A549 (cell line): ENCODE results near the gene MOXD1. TPM values are rescaled to one million over a fixed set of nuclear protein-coding genes. Genes with fewer than 3 reads are reported as not detected.

Source experiments
- ATAC-seq, 2 experiments: fragments of 200-7000 bp in 1 of 2; fragments of >200 bp in 1 of 2; cut with Nextera tagmentation in 1 of 2; cut with Tn5 transposase in 1 of 2; 3 replicates each; pipeline versions ENCODE4 v1.8.0 to v1.9.1; 2018 to 2020; ENCODE audit warnings: mild to moderate bottlenecking in 1 of 2, moderate library complexity in 1 of 2
- CTCF ChIA-PET: fragments of 300-600 bp; sonication (Branson Sonifier 250); formaldehyde crosslinking; extraction: SDS; loops from one replicate; lab custom pipeline; 2021; ENCODE audit warnings: antibody characterized with exemption, inconsistent platforms; lab: Yijun Ruan, JAX
- POLR2A ChIA-PET: fragments of 350-600 bp; formaldehyde crosslinking; extraction: SDS; loops from one replicate; lab custom pipeline; 2021; ENCODE audit warnings: antibody characterized with exemption, inconsistent platforms; lab: Yijun Ruan, JAX
- DNase-seq, 2 experiments: peaks; one replicate each; pipeline versions ENCODE4 v3.0.0 to v3.0.0-alpha.2; 2011 to 2016; ENCODE audit warnings: low read depth in 1 of 2, low spot score in 1 of 2
- FAIRE-seq: peaks from 2 replicates; lab custom pipeline; 2011; peaks lifted over from hg19 to GRCh38; lab: Jason Lieb, UNC
- H3K27ac ChIP-seq, 2 experiments: fragments of >200 bp; sonication (Bioruptor Twin); formaldehyde crosslinking; 3 replicates each; pipeline ENCODE4 v1.5.1; 2016 to 2017
- H3K4me1 ChIP-seq: fragments of >200 bp; sonication (Bioruptor Twin); formaldehyde crosslinking; 3 replicates; pipeline ENCODE4 v1.6.1; 2016
- H3K4me2 ChIP-seq: fragments of >200 bp; sonication (Bioruptor Twin); formaldehyde crosslinking; 3 replicates; pipeline ENCODE4 v1.6.1; 2016
- H3K4me3 ChIP-seq: fragments of >200 bp; sonication (Bioruptor Twin); formaldehyde crosslinking; 3 replicates; pipeline ENCODE4 v1.5.1; 2016
- H3K9me3 ChIP-seq: fragments of >200 bp; sonication (Bioruptor Twin); formaldehyde crosslinking; 3 replicates; pipeline ENCODE4 v1.6.1; 2016
- BHLHE40 ChIP-seq: IDR thresholded peaks from 2 replicates; pipeline ENCODE4 v1.6.1; 2012; ENCODE audit warnings: low read depth, low read length, inconsistent platforms
- CBX2 ChIP-seq: fragments of 200-600 bp; sonication (generic); IDR thresholded peaks from 2 replicates; pipeline ENCODE4 v1.6.1; 2016; ENCODE audit warnings: low read depth, mild to moderate bottlenecking, borderline replicate concordance
- CHD4 ChIP-seq: fragments of 200-600 bp; sonication (generic); IDR thresholded peaks from 2 replicates; pipeline ENCODE4 v1.6.1; 2016; ENCODE audit warnings: antibody characterized with exemption, mild to moderate bottlenecking, borderline replicate concordance
- EHF ChIP-seq: fragments of 250-450 bp; sonication (Bioruptor Pico); IDR thresholded peaks from 2 replicates; pipeline ENCODE4 v1.5.0; 2020; ENCODE audit warnings: mild to moderate bottlenecking
- EHMT2 ChIP-seq: fragments of 200-600 bp; sonication (generic); IDR thresholded peaks from 2 replicates; pipeline ENCODE4 v1.6.1; 2016; ENCODE audit warnings: antibody characterized with exemption, low read depth, mild to moderate bottlenecking, moderate library complexity
- EP300 ChIP-seq, 2 experiments: fragments of >200 bp; sonication (Bioruptor Twin); formaldehyde crosslinking; IDR thresholded peaks; 2 replicates in 1 of 2; 3 replicates in 1 of 2; pipeline ENCODE4 v1.6.1; 2016 to 2017
- ESRRA ChIP-seq: fragments of 150-350 bp; IDR thresholded peaks from 2 replicates; pipeline ENCODE4 v1.6.1; 2014; ENCODE audit warnings: mild to moderate bottlenecking, low read length, borderline replicate concordance
- GATA3 ChIP-seq: IDR thresholded peaks from 2 replicates; pipeline ENCODE4 v1.6.1; 2012; ENCODE audit warnings: borderline replicate concordance
- HEYL ChIP-seq: fragments of 250-450 bp; sonication (Bioruptor Pico); IDR thresholded peaks from 2 replicates; pipeline ENCODE4 v1.8.0; 2021; ENCODE audit warnings: mild to moderate bottlenecking, moderate library complexity
- HOXA7 ChIP-seq: fragments of 250-450 bp; sonication (Bioruptor Pico); IDR thresholded peaks from 2 replicates; pipeline ENCODE4 v1.5.0; 2020; ENCODE audit warnings: mild to moderate bottlenecking, moderate library complexity
- JUNB ChIP-seq: fragments of >200 bp; sonication (Bioruptor Twin); formaldehyde crosslinking; IDR thresholded peaks from 2 replicates; pipeline ENCODE4 v1.6.1; 2016
- KDM1A ChIP-seq: fragments of 200-600 bp; sonication (generic); IDR thresholded peaks from 2 replicates; pipeline ENCODE4 v1.6.1; 2016; ENCODE audit warnings: low read depth, mild to moderate bottlenecking
- MAFK ChIP-seq: fragments of 450-650 bp; IDR thresholded peaks from 2 replicates; pipeline ENCODE4 v1.6.1; 2014; ENCODE audit not compliant: partially characterized antibody
- MAZ ChIP-seq: fragments of 150-350 bp; IDR thresholded peaks from 2 replicates; pipeline ENCODE4 v1.6.1; 2014; ENCODE audit warnings: antibody characterized with exemption, low read depth, low read length, borderline replicate concordance
- RARB ChIP-seq: fragments of 250-450 bp; sonication (Bioruptor Pico); IDR thresholded peaks from 2 replicates; pipeline ENCODE4 v1.8.0; 2021; ENCODE audit warnings: mild to moderate bottlenecking, moderate library complexity
- RCOR1 ChIP-seq: fragments of 150-350 bp; IDR thresholded peaks from 2 replicates; pipeline ENCODE4 v1.6.1; 2014; ENCODE audit warnings: antibody characterized with exemption, low read length, low read depth
- RFX5 ChIP-seq: fragments of 450-650 bp; IDR thresholded peaks from 2 replicates; pipeline ENCODE4 v1.7.1; 2014; ENCODE audit warnings: antibody characterized with exemption, mild to moderate bottlenecking, moderate library complexity
- SMC3 ChIP-seq: fragments of >200 bp; sonication (Bioruptor Twin); formaldehyde crosslinking; IDR thresholded peaks from 3 replicates; pipeline ENCODE4 v1.6.1; 2018; ENCODE audit warnings: inconsistent platforms
- SREBF2 ChIP-seq: fragments of 450-650 bp; IDR thresholded peaks from 2 replicates; pipeline ENCODE4 v1.6.1; 2014; ENCODE audit warnings: mild to moderate bottlenecking, moderate library complexity
- TFCP2L1 ChIP-seq: fragments of 250-450 bp; sonication (Bioruptor Pico); IDR thresholded peaks from 2 replicates; pipeline ENCODE4 v1.5.0; 2021; ENCODE audit warnings: mild to moderate bottlenecking
- ZC3H11A ChIP-seq: fragments of 450-650 bp; IDR thresholded peaks from 2 replicates; pipeline ENCODE4 v1.6.1; 2014; ENCODE audit warnings: antibody characterized with exemption, mild to moderate bottlenecking
- ZFP36 ChIP-seq: fragments of 450-650 bp; IDR thresholded peaks from 2 replicates; pipeline ENCODE4 v1.6.1; 2014; ENCODE audit warnings: borderline replicate concordance; ENCODE audit not compliant: partially characterized antibody
- ZSCAN20 ChIP-seq: fragments of 250-450 bp; sonication (Bioruptor Pico); IDR thresholded peaks from 2 replicates; pipeline ENCODE4 v1.8.0; 2022; ENCODE audit warnings: mild to moderate bottlenecking, moderate library complexity
- WGBS: methylation state at CpG from one replicate; pipeline ENCODE4 v1.1.6; 2017; ENCODE audit errors: missing lambda C conversion rate; 5-methylcytosine and 5-hydroxymethylcytosine counted together
- polyA plus RNA-seq, 4 experiments: library from polyadenylated mRNA; depleted of rRNA in 3 of 4; stranded (reverse); fragments of >200 nt; fragmentation: RNase III in 1 of 4; extraction: RNeasy Plus Mini Kit Qiagen cat#74134 plus additional on column Dnase treatment in 1 of 4; gene quantifications; 2 replicates in 3 of 4; 3 replicates in 1 of 4; pipeline ENCODE4 v1.2.3, GENCODE V29; 2011 to 2017
- TF ChIP-seq, protein P1 (sequence below): IDR thresholded peaks from 2 replicates; pipeline ENCODE4 v1.6.1; 2012; ENCODE audit warnings: low read depth, borderline replicate concordance
- TF ChIP-seq, protein P2 (sequence below): fragments of 450-650 bp; IDR thresholded peaks from 2 replicates; pipeline ENCODE4 v1.6.1; 2014; ENCODE audit warnings: antibody characterized with exemption

Gene MOXD1
- polyA plus RNA-seq, 2 of the 4 experiments (the other 2 are of a cell fraction), result 1.4 to 2.4 TPM

DNA sequence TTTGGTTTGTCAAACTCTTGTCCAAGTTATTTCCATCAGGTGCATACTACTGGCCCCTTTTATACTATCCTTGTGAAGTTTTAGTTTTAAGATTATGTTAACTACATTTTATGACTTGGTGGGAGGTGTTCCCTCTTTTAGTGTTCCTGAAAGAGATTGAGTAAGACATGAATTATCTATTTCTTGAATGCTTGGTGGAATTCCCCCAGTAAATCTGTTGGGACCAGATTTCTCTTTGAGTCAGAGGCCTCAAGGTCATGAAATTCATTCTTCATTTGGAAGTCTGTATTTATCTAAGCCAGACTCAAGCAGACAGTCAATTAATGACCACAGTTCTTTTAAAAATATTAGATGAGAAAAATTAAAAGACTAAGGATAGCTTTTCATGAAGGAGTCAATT is 81.3 kb downstream of the MOXD1 start:
- FAIRE-seq, result no peak
- no peak for ATAC-seq
- Histone ChIP-seq H3K27ac (no peak overlapping the region), H3K4me1 (no peaks in the 10 kb centered on the region), H3K4me3 (no peak overlapping the region), H3K4me2 (no peak overlapping the region), H3K9me3 (0 out of 3 replicates have a peak, but pooled peaks cover 3% of the 10 kb centered on the region)
- CTCF ChIA-PET, result no interaction called here
- TF ChIP-seq RFX5 (no peak), EHF (CRISPR knock-in tag) (no peak), MAZ (no peak), ZSCAN20 (CRISPR knock-in tag) (no peak), BHLHE40 (no peak), SREBF2 (no peak), CHD4 (no peak), JUNB (no peak), HOXA7 (no peak), RARB (CRISPR knock-in tag) (no peak), MAFK (no peak), HEYL (CRISPR knock-in tag) (no peak)
- TF ChIP-seq, protein P1, sequence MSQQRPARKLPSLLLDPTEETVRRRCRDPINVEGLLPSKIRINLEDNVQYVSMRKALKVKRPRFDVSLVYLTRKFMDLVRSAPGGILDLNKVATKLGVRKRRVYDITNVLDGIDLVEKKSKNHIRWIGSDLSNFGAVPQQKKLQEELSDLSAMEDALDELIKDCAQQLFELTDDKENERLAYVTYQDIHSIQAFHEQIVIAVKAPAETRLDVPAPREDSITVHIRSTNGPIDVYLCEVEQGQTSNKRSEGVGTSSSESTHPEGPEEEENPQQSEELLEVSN, result no peak
- POLR2A ChIA-PET, result no interaction called here
- no peak for DNase-seq

- H3K27ac ChIP-seq, result no peak overlapping the region
- no peak overlapping the region for H3K4me2 ChIP-seq
- no peak for TF ChIP-seq RCOR1
- TF ChIP-seq TFCP2L1, result no peak
- no peak for TF ChIP-seq GATA3
- TF ChIP-seq ZC3H11A, result no peak
- TF ChIP-seq, protein P2, sequence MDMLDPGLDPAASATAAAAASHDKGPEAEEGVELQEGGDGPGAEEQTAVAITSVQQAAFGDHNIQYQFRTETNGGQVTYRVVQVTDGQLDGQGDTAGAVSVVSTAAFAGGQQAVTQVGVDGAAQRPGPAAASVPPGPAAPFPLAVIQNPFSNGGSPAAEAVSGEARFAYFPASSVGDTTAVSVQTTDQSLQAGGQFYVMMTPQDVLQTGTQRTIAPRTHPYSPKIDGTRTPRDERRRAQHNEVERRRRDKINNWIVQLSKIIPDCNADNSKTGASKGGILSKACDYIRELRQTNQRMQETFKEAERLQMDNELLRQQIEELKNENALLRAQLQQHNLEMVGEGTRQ, result no peak
- no peak for TF ChIP-seq ZFP36
- no peak for TF ChIP-seq EP300 (IDR thresholded peaks at IDR 0.05)
- ATAC-seq, result no peak
- 0 out of 3 replicates have a peak, but pooled peaks cover 3% of the 10 kb centered on the region for H3K9me3 ChIP-seq
- H3K4me1 ChIP-seq, result no peaks in the 10 kb centered on the region
- ChIA-PET POLR2A (no interaction called here), CTCF (interaction anchor here (1.2 kb wide), 1 partner anchor 19 kb away, joined by 5 read pairs; no protein-coding TSS in a partner anchor)
- no peak for FAIRE-seq
- WGBS, result 60% methylated on average over 1 of the region's 1 CpG
- no peak overlapping the region for H3K4me3 ChIP-seq
- DNase-seq, result no peak
Observed at GRCh38 chr6:132316970-132317369, 84.3 kb downstream of the MOXD1 start.

- ATAC-seq (no peak), DNase-seq (no peak), FAIRE-seq (no peak)
- 58% methylated on average over 3 of the region's 3 CpGs for WGBS
- ChIA-PET POLR2A (no interaction called here), CTCF (interaction anchor here (1.3 kb wide), 1 partner anchor 34 kb away, joined by 4 read pairs; no protein-coding TSS in a partner anchor)
- Histone ChIP-seq H3K4me1 (no peaks in the 10 kb centered on the region), H3K4me2 (no peak overlapping the region), H3K9me3 (0 out of 3 replicates have a peak, but pooled peaks cover 3% of the 10 kb centered on the region), H3K4me3 (no peak overlapping the region), H3K27ac (no peak overlapping the region)
- TF ChIP-seq RARB (CRISPR knock-in tag) (no peak), BHLHE40 (no peak), SMC3 (no peak), ESRRA (no peak), RCOR1 (no peak), EHMT2 (no peak), JUNB (no peak), CBX2 (no peak), KDM1A (no peak)
- TF ChIP-seq, protein P1, result no peak
Observed at GRCh38 chr6:132314432-132314831, 86.8 kb downstream of the MOXD1 start.
